ELF-1 (cell line): ENCODE measurements around the gene CCDC117.
"Not testable (repeated sequence)": the region's sequence is repeated elsewhere in the genome, so short reads cannot be mapped to it uniquely, and the experiment has no call there.

Experiments used
- DNase-seq: peaks from one replicate; pipeline ENCODE4 v3.0.0-alpha.2; 2016; ENCODE audit warnings: low read depth, low spot score

The CCDC117 gene, protein sequence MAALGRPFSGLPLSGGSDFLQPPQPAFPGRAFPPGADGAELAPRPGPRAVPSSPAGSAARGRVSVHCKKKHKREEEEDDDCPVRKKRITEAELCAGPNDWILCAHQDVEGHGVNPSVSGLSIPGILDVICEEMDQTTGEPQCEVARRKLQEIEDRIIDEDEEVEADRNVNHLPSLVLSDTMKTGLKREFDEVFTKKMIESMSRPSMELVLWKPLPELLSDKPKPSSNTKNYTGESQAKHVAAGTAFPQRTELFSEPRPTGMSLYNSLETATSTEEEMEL

DNA sequence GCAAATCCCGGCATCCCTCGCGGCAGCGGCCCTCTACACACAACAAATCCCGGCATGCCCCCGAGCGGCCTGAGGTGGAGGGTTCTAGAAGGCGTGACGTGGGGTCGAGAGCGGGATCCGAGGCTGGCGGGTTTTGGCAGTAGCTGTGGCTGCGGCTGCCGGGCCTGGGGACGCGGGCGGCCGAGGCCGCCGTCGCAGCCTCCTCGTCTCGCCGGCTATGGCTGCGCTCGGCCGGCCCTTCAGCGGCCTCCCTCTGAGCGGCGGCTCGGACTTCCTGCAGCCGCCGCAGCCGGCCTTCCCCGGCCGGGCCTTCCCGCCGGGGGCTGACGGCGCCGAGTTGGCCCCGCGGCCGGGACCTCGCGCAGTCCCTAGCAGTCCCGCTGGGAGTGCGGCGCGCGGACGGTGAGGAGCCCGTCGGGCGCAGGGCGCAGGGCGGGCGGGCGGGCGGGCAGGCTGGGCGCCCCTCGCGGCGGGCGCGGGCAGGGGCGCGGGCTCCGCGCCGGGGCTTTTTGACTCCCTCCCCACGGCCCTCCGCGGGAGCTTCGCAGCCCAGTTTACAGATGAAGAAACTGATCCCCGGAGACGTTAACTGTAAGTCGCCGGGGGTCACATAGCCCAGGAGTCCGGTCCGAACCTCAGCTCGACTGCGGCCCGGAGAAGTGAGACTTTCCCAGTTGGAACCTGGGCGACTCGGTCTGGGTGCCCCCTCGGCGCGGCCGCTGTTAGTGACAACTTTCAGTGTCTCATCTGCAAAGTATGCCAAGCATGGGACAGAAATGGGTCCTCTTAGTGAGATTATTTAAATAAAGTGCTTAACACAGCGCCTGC, at the start of gene CCDC117:
Gene CCDC117 (plus strand): TSS at position 63 of the 828 bp plus-strand sequence. CDS start 155 bp downstream, at position 218.
- peak; percentile 96 for DNase-seq

DNA sequence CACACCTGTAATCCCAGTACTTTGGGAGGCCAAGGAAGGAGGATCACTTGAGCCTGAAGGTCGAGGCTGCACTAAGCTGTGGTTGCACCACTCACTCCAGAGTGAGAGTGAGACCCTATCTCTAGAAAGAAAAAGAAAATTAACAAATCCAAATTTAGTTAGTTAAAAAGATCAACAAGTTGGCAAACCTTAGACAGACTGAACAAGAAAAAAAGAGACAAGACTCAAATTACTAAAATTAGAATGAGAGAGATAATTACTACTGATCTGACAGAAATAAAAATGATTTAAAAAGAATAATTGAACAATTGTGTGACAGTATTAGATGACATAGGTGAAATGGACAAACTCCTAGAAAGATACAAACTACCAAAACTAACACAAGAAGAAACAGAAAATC, 44.5 kb upstream of the CCDC117 start:
- no peak for DNase-seq

DNA sequence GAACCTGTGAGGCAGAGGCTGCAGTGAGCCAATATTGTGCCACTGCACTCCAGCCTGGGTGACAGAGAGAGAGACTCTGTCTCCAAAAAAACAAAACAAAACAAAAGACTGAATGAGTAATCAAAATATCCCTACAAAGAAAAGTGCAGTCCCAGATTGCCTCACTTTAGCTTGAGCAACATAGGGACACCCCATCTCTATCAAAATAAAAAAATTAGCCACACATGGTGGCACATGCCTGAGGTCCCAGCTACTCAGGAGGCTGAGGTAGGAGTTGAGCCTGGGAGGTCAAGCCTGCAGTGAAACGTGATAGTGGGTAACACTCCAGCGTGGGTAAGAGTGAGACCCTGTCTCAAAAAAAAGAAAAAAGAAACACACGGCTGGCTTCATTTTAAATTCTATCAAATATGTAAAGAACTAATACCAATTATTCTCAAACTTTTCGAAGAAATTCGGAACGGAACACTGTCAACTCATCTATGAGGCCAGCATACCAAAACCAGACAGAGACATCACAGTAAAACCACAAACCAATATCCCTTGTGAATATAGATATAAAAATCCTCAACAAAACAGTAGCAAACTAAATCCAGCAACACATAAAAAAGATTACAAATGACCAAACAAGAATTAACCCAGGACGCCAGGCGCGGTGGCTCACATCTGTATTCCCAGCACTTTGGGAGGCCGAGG, 43.7 kb upstream of the CCDC117 start:
- DNase-seq: no peak

GRCh38 chr22:28730179-28730578, 42.3 kb upstream of the CCDC117 start:
- DNase-seq: no peak

DNA sequence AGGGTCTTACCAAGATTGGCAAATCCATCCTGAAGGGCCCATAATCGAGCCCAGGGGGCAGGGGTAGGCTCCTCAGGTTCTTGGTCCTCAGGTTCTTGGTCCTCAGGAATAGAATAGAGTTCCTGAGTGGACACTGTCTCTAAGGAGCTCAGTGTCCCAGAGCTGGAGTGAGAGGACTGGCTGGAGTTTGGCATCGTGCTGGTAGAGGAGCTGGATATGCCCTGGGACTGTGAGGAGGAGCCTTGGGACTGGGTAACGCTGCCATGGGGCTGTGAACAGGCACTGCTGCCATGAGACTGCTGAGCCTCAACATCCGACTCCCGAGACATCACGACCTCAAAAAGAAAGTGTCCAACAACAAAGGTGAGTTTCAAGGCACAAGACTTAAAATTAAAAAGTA, 38.1 kb upstream of the CCDC117 start:
- no peak for DNase-seq

DNA sequence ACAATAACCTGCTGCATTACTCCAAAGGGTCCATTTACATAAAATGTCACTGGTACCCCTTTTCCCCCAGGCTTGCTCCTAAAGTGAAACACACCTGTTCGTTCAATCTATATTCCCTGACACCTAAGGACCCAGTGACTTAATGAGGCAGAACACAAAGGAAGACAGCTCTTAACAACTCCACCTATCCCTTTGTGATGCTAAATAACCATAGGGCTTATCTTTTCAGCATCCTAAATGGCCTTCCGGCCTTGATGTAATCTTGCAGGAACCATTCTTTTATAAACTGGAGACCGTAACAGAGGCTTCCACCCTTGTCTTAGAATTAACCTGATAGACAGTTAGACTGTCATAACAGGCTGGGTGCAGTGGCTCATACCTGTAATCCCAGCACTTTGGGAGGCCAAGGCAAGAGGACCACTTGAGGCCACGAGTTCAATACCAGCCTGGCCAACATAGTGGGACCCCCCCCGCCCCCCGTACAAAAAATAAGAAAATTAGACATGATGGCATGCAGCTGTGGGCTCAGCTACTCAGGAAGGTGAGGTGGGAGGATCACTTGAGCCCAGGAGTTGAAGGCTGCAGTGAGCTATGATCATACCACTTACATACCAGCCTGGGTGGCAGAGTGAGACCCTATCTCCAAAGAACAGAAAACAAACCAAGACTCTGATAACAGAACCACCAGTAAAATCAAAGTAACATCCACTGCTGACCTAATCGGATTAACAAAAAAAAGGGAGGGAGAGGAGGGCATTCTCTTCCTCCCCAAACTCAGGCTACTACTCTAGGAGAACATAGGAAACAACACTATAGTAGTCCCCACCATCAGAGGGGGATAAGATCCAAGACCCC, 36.0 kb upstream of the CCDC117 start:
- DNase-seq: peak; percentile 77

DNA sequence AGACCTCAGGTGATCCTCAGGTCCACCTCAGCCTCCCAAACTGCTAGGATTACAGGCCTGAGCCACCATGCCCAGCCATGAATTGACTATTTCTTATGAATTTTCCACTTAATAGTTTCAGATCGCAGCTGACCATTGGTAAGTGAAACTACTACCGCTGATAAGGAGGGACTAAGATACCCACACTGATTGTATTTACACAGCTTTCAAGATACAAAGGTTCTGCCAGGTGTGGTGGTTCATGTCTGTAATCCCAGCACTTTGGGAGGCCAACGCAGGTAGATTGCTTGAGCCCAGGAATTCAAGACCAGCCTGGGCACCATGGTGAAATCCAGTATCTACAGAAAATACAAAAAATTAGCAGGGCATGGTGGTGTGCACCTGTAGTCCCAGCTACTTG, 34.8 kb upstream of the CCDC117 start:
- DNase-seq: no peak

DNA sequence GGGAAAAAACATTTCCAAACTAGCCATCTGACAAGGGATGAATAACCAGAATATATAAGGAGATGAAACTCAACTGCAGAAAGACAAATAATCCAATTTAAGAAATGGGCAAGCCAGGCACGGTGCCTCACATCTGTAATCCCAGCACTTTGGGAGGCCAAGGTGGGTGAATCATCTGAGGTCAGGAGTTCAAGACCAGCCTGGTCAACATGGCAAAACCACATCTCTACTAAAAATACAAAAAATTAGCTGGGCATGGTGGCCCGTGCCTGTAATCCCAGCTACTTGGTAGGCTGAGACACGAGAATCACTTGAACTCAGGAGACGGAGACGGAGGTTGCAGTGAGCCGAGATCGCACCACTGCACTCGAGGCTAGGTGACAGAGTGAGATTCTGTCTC, 33.6 kb upstream of the CCDC117 start:
- DNase-seq: not testable (repeated sequence)

DNA sequence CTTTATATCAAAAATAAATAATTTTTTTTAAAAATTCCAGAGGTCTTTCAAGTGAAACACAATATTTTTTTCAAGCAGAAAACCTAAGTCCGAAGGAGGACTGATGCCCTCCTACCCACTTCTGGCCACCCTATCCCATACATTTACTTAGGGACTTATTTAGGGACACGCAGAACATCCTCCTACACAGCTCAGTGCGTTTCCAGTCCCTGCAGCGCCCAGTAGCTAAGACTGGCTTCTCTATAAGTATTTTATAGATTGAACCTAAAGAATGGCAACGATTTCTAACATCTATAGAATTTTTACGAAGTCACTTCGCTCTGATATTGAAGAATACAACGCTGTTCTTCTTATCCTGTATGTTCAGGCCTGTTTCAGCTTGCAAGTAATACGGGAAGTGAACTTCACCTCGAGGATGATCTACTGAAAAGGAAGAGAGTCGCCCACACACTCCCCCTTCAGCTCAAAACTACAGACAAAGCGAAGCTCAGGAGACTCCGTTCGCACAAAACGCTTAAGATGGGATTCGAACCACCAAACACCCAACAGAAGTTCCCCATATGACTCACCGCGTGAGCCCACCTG, 31.2 kb upstream of the CCDC117 start:
- DNase-seq: no peak

DNA sequence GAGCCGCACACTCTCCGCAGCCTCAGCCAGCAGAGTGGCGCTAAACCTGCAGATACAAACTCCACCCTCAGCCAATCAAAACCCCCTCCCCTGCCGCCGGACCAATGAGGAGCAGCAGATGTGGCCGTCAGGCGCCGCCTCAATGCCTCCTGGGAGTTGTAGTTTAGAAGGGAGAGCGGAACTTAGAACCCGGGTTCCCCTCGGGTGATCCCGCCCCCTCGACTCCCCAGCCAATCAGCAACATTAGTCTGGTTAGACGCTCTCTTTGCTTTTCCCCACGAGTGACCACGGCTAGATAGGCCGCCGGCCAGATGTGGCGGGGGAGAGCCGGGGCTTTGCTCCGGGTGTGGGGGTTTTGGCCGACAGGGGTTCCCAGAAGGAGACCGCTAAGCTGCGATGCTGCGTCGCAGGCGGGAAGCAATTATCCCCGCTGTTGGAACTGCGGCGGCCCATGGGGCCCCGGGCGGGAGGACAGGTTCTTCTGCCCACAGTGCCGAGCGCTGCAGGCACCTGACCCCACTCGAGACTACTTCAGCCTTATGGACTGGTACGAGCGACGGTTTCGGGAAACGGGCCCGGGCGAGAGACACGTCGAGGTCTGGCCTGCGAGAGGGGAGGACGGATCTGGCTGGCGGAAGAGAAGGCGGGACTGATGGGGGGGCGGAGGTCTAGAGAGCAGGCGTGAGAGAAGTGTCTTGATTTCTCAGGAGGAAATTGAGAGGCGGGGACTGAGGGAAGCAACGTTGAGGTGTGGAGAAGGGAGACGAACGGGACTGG, 30.5 kb upstream of the CCDC117 start, which contains the start of the genes CHEK2 and HSCB:
Gene CHEK2 (minus strand): TSS at position 36 of the 777 bp plus-strand sequence. CDS start 7,099 bp downstream, outside the sequence.
Gene HSCB (plus strand): TSS at position 255 of the 777 bp plus-strand sequence. CDS start 57 bp downstream, at position 312.
- DNase-seq: peak; percentile 100

- no peak for DNase-seq
Observed at GRCh38 chr22:28742562-28742962, 29.9 kb upstream of the CCDC117 start.

GRCh38 chr22:28743852-28744251, 28.6 kb upstream of the CCDC117 start:
- no peak for DNase-seq

- DNase-seq: no peak
Observed at GRCh38 chr22:28750471-28750881, 22.0 kb upstream of the CCDC117 start.

- DNase-seq: not testable (repeated sequence)
Observed at GRCh38 chr22:28754512-28754911, 18.0 kb upstream of the CCDC117 start.

DNA sequence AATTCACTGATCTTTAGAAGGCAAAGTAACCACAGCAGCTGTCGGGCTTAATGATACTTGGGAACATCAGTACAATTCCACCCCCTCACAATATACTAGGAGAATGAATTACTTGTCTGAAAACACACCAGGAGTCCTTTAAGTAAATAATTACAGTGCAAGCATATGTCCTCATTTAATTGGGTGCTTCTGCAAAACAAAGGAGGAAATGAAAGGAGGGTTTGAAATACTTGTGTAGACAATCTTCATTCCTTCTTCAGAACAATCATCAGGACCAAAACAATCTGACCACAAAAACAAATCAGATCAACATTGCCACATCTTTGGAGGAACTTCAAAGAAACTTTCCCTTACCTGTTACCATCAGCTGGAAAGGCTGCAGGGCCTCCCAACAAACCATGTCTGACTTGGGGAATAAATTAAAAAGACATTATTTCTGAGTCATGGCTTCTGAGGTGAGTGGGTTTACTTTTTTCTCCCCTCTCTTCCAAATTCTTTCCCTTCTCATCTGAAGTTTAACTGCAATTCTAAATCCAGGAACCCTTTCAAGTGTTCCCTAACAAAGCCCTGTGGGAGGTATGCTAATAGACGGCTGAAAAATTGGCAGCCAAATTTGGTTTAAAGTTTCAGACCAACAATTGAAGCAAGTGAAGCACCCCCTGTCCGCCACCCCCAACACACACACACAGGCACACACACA, 12.5 kb upstream of the CCDC117 start:
- peak; percentile 67 for DNase-seq

- peak; percentile 56 for DNase-seq
Observed at GRCh38 chr22:28761449-28761755, 11.1 kb upstream of the CCDC117 start.

DNA sequence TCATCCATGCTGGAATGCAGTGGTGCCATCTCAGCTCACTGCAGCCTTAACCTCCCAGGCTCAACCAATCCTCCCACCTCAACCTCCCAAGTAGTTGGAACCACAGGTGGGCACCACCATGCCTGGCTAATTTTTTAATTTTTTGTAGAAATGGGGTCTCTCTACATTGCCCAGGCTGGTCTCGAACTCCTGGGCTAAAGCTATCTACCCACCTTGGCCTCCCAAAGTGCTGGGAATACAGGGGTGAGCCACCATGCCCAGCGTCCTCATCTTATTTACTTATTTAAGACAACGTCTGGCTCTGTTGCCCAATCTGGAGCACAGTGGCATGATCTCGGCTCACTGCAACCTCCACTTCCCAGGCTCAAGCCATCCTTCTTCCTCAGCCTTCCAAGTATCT, 10.5 kb upstream of the CCDC117 start:
- DNase-seq: not testable (repeated sequence)

DNA sequence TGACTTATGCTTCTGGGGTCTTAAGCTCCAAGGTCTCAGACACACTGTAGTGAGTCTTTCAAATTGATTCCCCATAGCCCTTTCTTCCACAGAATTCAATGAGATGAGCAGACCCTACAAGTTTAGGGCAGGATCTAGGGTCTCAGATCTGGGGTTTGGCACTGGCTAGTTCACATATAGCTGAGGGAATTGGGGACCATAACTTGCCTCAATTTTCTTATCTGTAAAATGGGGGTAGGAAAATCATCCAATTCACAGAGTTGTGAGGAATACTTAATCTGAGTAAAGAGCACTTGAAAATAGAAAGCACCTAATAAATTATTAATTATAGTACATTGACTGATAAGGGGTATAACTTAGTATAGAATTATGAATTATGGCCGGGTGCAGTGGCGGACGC, 5.9 kb upstream of the CCDC117 start:
- DNase-seq: no peak

- DNase-seq: no peak
Observed at GRCh38 chr22:28768701-28769393, 3.6 kb upstream of the CCDC117 start.
